ENCODE measurements around the gene UNC13B.

UNC13B gene

GRCh38 chr9:35225677-35226076 is 63.9 kb downstream of the UNC13B start:
- POLR2A ChIA-PET, result no interaction called here

GRCh38 chr9:35226651-35227050 is 64.8 kb downstream of the UNC13B start:
- Histone ChIP-seq H3K27me3 (replicated peaks in 2 of 5; ENCODE audit: control insufficient read depth in 4 of 5, insufficient read depth in 5 of 5, low read length in 4 of 5) (no peaks in the 10 kb centered on the region), H3K4me3 (ENCODE audit: control insufficient read depth in 1 of 7, extremely low read depth in 1 of 7, insufficient read depth in 4 of 7, low read depth in 2 of 7, low read length in 6 of 7) (no peak overlapping the region), H3K36me3 (ENCODE audit: control insufficient read depth in 4 of 4, insufficient read depth in 4 of 4, low read length in 3 of 4) (no peaks in the 10 kb centered on the region), H3K4me1 (ENCODE audit: control extremely low read depth in 1 of 4, control insufficient read depth in 4 of 4, insufficient read depth in 4 of 4, low read length in 3 of 4) (no peaks in the 10 kb centered on the region), H3K9me3 (ENCODE audit: control extremely low read depth in 1 of 5, control insufficient read depth in 4 of 5, insufficient read depth in 2 of 5, low read depth in 1 of 5, low read length in 4 of 5) (peaks cover 0 to 27% (median 3%) of the 10 kb centered on the region in 5 experiments), H3K27ac (ENCODE audit: insufficient read depth in 1 of 2, low read depth in 1 of 2, low read length in 2 of 2, poor library complexity in 1 of 2, severe bottlenecking in 2 of 2) (no peak overlapping the region)
- WGBS (ENCODE audit: insufficient coverage), result 100% methylated on average over 2 of the region's 3 CpGs
- no peak for DNase-seq
- ChIA-PET POLR2A (no interaction called here), CTCF (no interaction called here)

More at GRCh38 chr9:35225677-35226076, 63.9 kb downstream of the UNC13B start:
- DNase-seq, result no peak
- H3K27ac ChIP-seq (ENCODE audit: insufficient read depth in 1 of 2, low read depth in 1 of 2, low read length in 2 of 2, poor library complexity in 1 of 2, severe bottlenecking in 2 of 2), result no peak overlapping the region
- H3K27me3 ChIP-seq (replicated peaks in 2 of 5; ENCODE audit: control insufficient read depth in 4 of 5, insufficient read depth in 5 of 5, low read length in 4 of 5), result no peaks in the 10 kb centered on the region
- H3K36me3 ChIP-seq (ENCODE audit: control insufficient read depth in 4 of 4, insufficient read depth in 4 of 4, low read length in 3 of 4), result no peaks in the 10 kb centered on the region
- 95% methylated on average over 4 of the region's 5 CpGs for WGBS (ENCODE audit: insufficient coverage)
- CTCF ChIA-PET, result interaction anchor here (0.9 kb wide), 1 partner anchor 9 kb away, joined by 3 read pairs; no protein-coding TSS in a partner anchor
- H3K4me3 ChIP-seq (ENCODE audit: control insufficient read depth in 1 of 7, extremely low read depth in 1 of 7, insufficient read depth in 4 of 7, low read depth in 2 of 7, low read length in 6 of 7), result no peak overlapping the region
- peaks cover 0 to 29% (median 3%) of the 10 kb centered on the region in 5 experiments for H3K9me3 ChIP-seq (ENCODE audit: control extremely low read depth in 1 of 5, control insufficient read depth in 4 of 5, insufficient read depth in 2 of 5, low read depth in 1 of 5, low read length in 4 of 5)
- H3K4me1 ChIP-seq (ENCODE audit: control extremely low read depth in 1 of 4, control insufficient read depth in 4 of 4, insufficient read depth in 4 of 4, low read length in 3 of 4), result no peaks in the 10 kb centered on the region

GRCh38 chr9:35227284-35227683 is 65.5 kb downstream of the UNC13B start:
- Histone ChIP-seq H3K4me3 (ENCODE audit: control insufficient read depth in 1 of 7, extremely low read depth in 1 of 7, insufficient read depth in 4 of 7, low read depth in 2 of 7, low read length in 6 of 7) (no peak overlapping the region), H3K27me3 (replicated peaks in 2 of 5; ENCODE audit: control insufficient read depth in 4 of 5, insufficient read depth in 5 of 5, low read length in 4 of 5) (no peaks in the 10 kb centered on the region), H3K9me3 (ENCODE audit: control extremely low read depth in 1 of 5, control insufficient read depth in 4 of 5, insufficient read depth in 2 of 5, low read depth in 1 of 5, low read length in 4 of 5) (peaks cover 0 to 21% (median 3%) of the 10 kb centered on the region in 5 experiments), H3K4me1 (ENCODE audit: control extremely low read depth in 1 of 4, control insufficient read depth in 4 of 4, insufficient read depth in 4 of 4, low read length in 3 of 4) (no peaks in the 10 kb centered on the region), H3K36me3 (ENCODE audit: control insufficient read depth in 4 of 4, insufficient read depth in 4 of 4, low read length in 3 of 4) (no peaks in the 10 kb centered on the region), H3K27ac (ENCODE audit: insufficient read depth in 1 of 2, low read depth in 1 of 2, low read length in 2 of 2, poor library complexity in 1 of 2, severe bottlenecking in 2 of 2) (no peak overlapping the region)
- 100% methylated on average over 2 of the region's 3 CpGs for WGBS (ENCODE audit: insufficient coverage)
- ChIA-PET POLR2A (no interaction called here), CTCF (no interaction called here)
- no peak for DNase-seq

GRCh38 chr9:35229066-35229778 is 67.4 kb downstream of the UNC13B start:
- no peaks in the 10 kb centered on the region for H3K27me3 ChIP-seq (replicated peaks in 2 of 5; ENCODE audit: control insufficient read depth in 4 of 5, insufficient read depth in 5 of 5, low read length in 4 of 5)
- CTCF ChIA-PET, result interaction anchor here (0.5 kb wide), 1 partner anchor 384 kb away, joined by 3 read pairs; no protein-coding TSS in a partner anchor
- WGBS (ENCODE audit: insufficient coverage), result 86% methylated on average over 1 of the region's 1 CpG
- H3K27ac ChIP-seq (ENCODE audit: insufficient read depth in 1 of 2, low read depth in 1 of 2, low read length in 2 of 2, poor library complexity in 1 of 2, severe bottlenecking in 2 of 2), result no peak overlapping the region
- DNase-seq, result no peak
- POLR2A ChIA-PET, result no interaction called here
- H3K4me3 ChIP-seq (ENCODE audit: control insufficient read depth in 1 of 7, extremely low read depth in 1 of 7, insufficient read depth in 4 of 7, low read depth in 2 of 7, low read length in 6 of 7), result no peak overlapping the region
- H3K36me3 ChIP-seq (ENCODE audit: control insufficient read depth in 4 of 4, insufficient read depth in 4 of 4, low read length in 3 of 4), result no peaks in the 10 kb centered on the region
- H3K9me3 ChIP-seq (ENCODE audit: control extremely low read depth in 1 of 5, control insufficient read depth in 4 of 5, insufficient read depth in 2 of 5, low read depth in 1 of 5, low read length in 4 of 5), result peaks cover 0 to 6% (median 0%) of the 10 kb centered on the region in 5 experiments
- no peaks in the 10 kb centered on the region for H3K4me1 ChIP-seq (ENCODE audit: control extremely low read depth in 1 of 4, control insufficient read depth in 4 of 4, insufficient read depth in 4 of 4, low read length in 3 of 4)

GRCh38 chr9:35229779-35230143 is 68.0 kb downstream of the UNC13B start:
- no peaks in the 10 kb centered on the region for H3K27me3 ChIP-seq (replicated peaks in 2 of 5; ENCODE audit: control insufficient read depth in 4 of 5, insufficient read depth in 5 of 5, low read length in 4 of 5)
- H3K4me1 ChIP-seq (ENCODE audit: control extremely low read depth in 1 of 4, control insufficient read depth in 4 of 4, insufficient read depth in 4 of 4, low read length in 3 of 4), result no peaks in the 10 kb centered on the region
- no peak overlapping the region for H3K4me3 ChIP-seq (ENCODE audit: control insufficient read depth in 1 of 7, extremely low read depth in 1 of 7, insufficient read depth in 4 of 7, low read depth in 2 of 7, low read length in 6 of 7)
- ChIA-PET POLR2A (no interaction called here), CTCF (interaction anchor here (0.6 kb wide), 1 partner anchor 104 kb away, joined by 3 read pairs; no protein-coding TSS in a partner anchor)
- WGBS (ENCODE audit: insufficient coverage), result no CpG with 5 or more reads among the region's 1 CpG
- no peak overlapping the region for H3K27ac ChIP-seq (ENCODE audit: insufficient read depth in 1 of 2, low read depth in 1 of 2, low read length in 2 of 2, poor library complexity in 1 of 2, severe bottlenecking in 2 of 2)
- peaks cover 0 to 6% (median 0%) of the 10 kb centered on the region in 5 experiments for H3K9me3 ChIP-seq (ENCODE audit: control extremely low read depth in 1 of 5, control insufficient read depth in 4 of 5, insufficient read depth in 2 of 5, low read depth in 1 of 5, low read length in 4 of 5)
- H3K36me3 ChIP-seq (ENCODE audit: control insufficient read depth in 4 of 4, insufficient read depth in 4 of 4, low read length in 3 of 4), result no peaks in the 10 kb centered on the region
- no peak for DNase-seq

GRCh38 chr9:35232867-35233544 is 71.2 kb downstream of the UNC13B start:
- CTCF ChIA-PET, result no interaction called here
- no peaks in the 10 kb centered on the region for H3K4me1 ChIP-seq (ENCODE audit: control extremely low read depth in 1 of 4, control insufficient read depth in 4 of 4, insufficient read depth in 4 of 4, low read length in 3 of 4)

GRCh38 chr9:35236692-35237091 is 74.9 kb downstream of the UNC13B start:
- Histone ChIP-seq H3K27ac (ENCODE audit: insufficient read depth in 1 of 2, low read depth in 1 of 2, low read length in 2 of 2, poor library complexity in 1 of 2, severe bottlenecking in 2 of 2) (no peak overlapping the region), H3K4me1 (ENCODE audit: control extremely low read depth in 1 of 4, control insufficient read depth in 4 of 4, insufficient read depth in 4 of 4, low read length in 3 of 4) (no peaks in the 10 kb centered on the region), H3K4me3 (ENCODE audit: control insufficient read depth in 1 of 7, extremely low read depth in 1 of 7, insufficient read depth in 4 of 7, low read depth in 2 of 7, low read length in 6 of 7) (no peak overlapping the region), H3K36me3 (ENCODE audit: control insufficient read depth in 4 of 4, insufficient read depth in 4 of 4, low read length in 3 of 4) (no peaks in the 10 kb centered on the region), H3K27me3 (replicated peaks in 2 of 5; ENCODE audit: control insufficient read depth in 4 of 5, insufficient read depth in 5 of 5, low read length in 4 of 5) (no peaks in the 10 kb centered on the region), H3K9me3 (ENCODE audit: control extremely low read depth in 1 of 5, control insufficient read depth in 4 of 5, insufficient read depth in 2 of 5, low read depth in 1 of 5, low read length in 4 of 5) (peaks cover 0 to 3% (median 2%) of the 10 kb centered on the region in 5 experiments)
- ChIA-PET POLR2A (no interaction called here), CTCF (no interaction called here)
- WGBS (ENCODE audit: insufficient coverage), result no CpG with 5 or more reads among the region's 1 CpG
- no peak for DNase-seq

More at GRCh38 chr9:35232867-35233544, 71.2 kb downstream of the UNC13B start:
- H3K27ac ChIP-seq (ENCODE audit: insufficient read depth in 1 of 2, low read depth in 1 of 2, low read length in 2 of 2, poor library complexity in 1 of 2, severe bottlenecking in 2 of 2), result no peak overlapping the region
- no peaks in the 10 kb centered on the region for H3K36me3 ChIP-seq (ENCODE audit: control insufficient read depth in 4 of 4, insufficient read depth in 4 of 4, low read length in 3 of 4)
- POLR2A ChIA-PET, result no interaction called here
- no peaks in the 10 kb centered on the region for H3K27me3 ChIP-seq (replicated peaks in 2 of 5; ENCODE audit: control insufficient read depth in 4 of 5, insufficient read depth in 5 of 5, low read length in 4 of 5)
- peak in 1 of 3 donors; percentile 1 for DNase-seq
- H3K9me3 ChIP-seq (ENCODE audit: control extremely low read depth in 1 of 5, control insufficient read depth in 4 of 5, insufficient read depth in 2 of 5, low read depth in 1 of 5, low read length in 4 of 5), result no peaks in the 10 kb centered on the region
- WGBS (ENCODE audit: insufficient coverage), result 100% methylated on average over 1 of the region's 3 CpGs
- no peak overlapping the region for H3K4me3 ChIP-seq (ENCODE audit: control insufficient read depth in 1 of 7, extremely low read depth in 1 of 7, insufficient read depth in 4 of 7, low read depth in 2 of 7, low read length in 6 of 7)

Measured in common myeloid progenitor, CD34-positive (primary cell).